Testis (tissue), 2 donors: Measurements from ENCODE around the gene RALGPS1.

Source experiments
- CTCF ChIP-seq, 3 experiments: fragments of 450-650 bp in 2 of 3; fragments of 200-600 bp in 1 of 3; sonication (generic) in 1 of 3; IDR thresholded peaks; one replicate each; pipeline ENCODE4 v1.5.1; 2016 to 2019; ENCODE audit warnings: antibody characterized with exemption in 3 of 3, mild to moderate bottlenecking in 2 of 3, moderate library complexity in 1 of 3
- POLR2A ChIP-seq: fragments of 450-650 bp; IDR thresholded peaks from one replicate; pipeline ENCODE4 v1.6.1; 2017; ENCODE audit warnings: antibody characterized with exemption, mild to moderate bottlenecking, moderate library complexity

- TF ChIP-seq CTCF (IDR thresholded peaks at IDR 0.05), result no peak
- TF ChIP-seq POLR2A, result no peak
Observed at GRCh38 chr9:127196826-127197145, 282.2 kb downstream of the RALGPS1 start.
